ENCODE data around the gene SOX14. TPM values are rescaled to one million over a fixed set of nuclear protein-coding genes. Genes with fewer than 3 reads are reported as not detected.

The SOX14 gene
- total and polyA plus RNA-seq, 2 of the 4 experiments (the other 2 are of a cell fraction), result not detected

DNA sequence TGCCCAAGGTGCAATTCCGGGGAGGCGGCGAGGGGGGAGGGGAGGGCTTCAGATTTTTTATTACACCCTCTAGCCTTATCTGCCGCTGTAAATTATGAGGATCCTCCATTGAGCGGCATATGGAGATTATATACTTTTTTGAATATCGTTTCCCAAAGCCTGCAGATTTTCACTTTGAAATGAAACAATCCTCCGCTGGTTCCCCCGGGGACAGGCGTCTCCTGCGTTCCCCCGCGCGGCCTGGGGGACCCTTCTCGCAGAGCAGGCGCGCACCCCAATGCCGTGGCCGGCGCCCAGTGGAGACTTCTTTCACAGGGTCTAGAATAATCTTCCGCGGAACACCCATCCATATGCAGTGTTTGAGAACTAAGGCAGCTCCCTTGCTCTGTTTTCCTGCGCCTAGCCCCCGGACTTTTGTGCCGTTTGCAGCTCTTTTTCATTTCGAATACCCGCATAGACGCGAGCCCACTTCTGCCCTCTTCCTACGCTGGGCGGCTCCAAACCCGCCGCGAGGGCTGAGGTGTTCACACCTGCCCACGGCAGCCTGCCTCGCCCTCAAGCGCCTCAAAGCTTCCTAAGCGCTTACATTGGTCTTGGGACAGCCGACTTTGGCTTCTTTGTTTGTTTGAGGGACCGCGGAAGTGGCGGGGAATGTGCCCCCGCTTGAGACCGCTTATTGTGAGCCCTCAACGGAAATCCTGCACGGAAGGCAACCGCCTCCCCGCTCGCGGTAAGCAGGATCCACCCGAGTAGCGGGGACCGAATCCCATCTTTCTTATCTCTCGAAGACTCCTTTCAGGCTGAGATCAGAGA lies 7.5 kb downstream of the SOX14 start:
- H3K27me3 ChIP-seq (ENCODE audit: control insufficient read depth, insufficient read depth, low read length), result peaks cover 54% of the 10 kb centered on the region
- 5% methylated on average over 13 of the region's 53 CpGs; no CpG with 5 or more reads in 1 of the 2 experiments for WGBS, 2 experiments (ENCODE audit: extremely low coverage in 2 of 2, insufficient read length in 1 of 2)
- H3K27ac ChIP-seq (ENCODE audit: insufficient read depth, low read length), result no peak overlapping the region
- H4K8ac ChIP-seq (ENCODE audit: low read depth in 2 of 2, low read length in 2 of 2), result no peak overlapping the region
- no peaks in the 10 kb centered on the region for H3K4me1 ChIP-seq (ENCODE audit: control insufficient read depth, insufficient read depth, low read length)
- H3K9ac ChIP-seq (ENCODE audit: low read depth, low read length), result no peak overlapping the region
- no peak overlapping the region for H2BK15ac ChIP-seq (ENCODE audit: low read depth, low read length)
- DNase-seq, result no peak
- peak overlapping the region; percentile 59 for H2AFZ ChIP-seq (replicated peaks; ENCODE audit: low read length, poor library complexity)
- TF ChIP-seq, protein P1, sequence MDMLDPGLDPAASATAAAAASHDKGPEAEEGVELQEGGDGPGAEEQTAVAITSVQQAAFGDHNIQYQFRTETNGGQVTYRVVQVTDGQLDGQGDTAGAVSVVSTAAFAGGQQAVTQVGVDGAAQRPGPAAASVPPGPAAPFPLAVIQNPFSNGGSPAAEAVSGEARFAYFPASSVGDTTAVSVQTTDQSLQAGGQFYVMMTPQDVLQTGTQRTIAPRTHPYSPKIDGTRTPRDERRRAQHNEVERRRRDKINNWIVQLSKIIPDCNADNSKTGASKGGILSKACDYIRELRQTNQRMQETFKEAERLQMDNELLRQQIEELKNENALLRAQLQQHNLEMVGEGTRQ (IDR thresholded peaks at IDR 0.05; ENCODE audit: low read depth, low read length), result no peak
- TF ChIP-seq FOS (IDR thresholded peaks at IDR 0.05; ENCODE audit: low read depth, low read length) (no peak), CEBPB (IDR thresholded peaks at IDR 0.05; ENCODE audit: low read depth, low read length) (no peak), RFX5 (IDR thresholded peaks at IDR 0.05; ENCODE audit: low read depth, low read length) (no peak), MAFK (IDR thresholded peaks at IDR 0.05; ENCODE audit: low read depth, low read length) (no peak), CHD1 (IDR thresholded peaks at IDR 0.05; ENCODE audit: low read depth, low read length) (no peak), NFE2L2 (IDR thresholded peaks at IDR 0.05; ENCODE audit: low read depth, low read length) (no peak), RAD21 (IDR thresholded peaks at IDR 0.05; ENCODE audit: low read length) (no peak), RCOR1 (IDR thresholded peaks at IDR 0.05; ENCODE audit: insufficient replicate concordance, low read length) (no peak), BHLHE40 (IDR thresholded peaks at IDR 0.05; ENCODE audit: low read depth, low read length) (no peak), POLR2A (IDR thresholded peaks at IDR 0.05; ENCODE audit: low read depth, low read length) (no peak), MAZ (IDR thresholded peaks at IDR 0.05; ENCODE audit: borderline replicate concordance, low read depth, low read length) (no peak), MXI1 (IDR thresholded peaks at IDR 0.05; ENCODE audit: borderline replicate concordance, low read depth, low read length) (no peak), SMC3 (IDR thresholded peaks at IDR 0.05; ENCODE audit: low read depth, low read length) (no peak)
- TF ChIP-seq, protein P2, sequence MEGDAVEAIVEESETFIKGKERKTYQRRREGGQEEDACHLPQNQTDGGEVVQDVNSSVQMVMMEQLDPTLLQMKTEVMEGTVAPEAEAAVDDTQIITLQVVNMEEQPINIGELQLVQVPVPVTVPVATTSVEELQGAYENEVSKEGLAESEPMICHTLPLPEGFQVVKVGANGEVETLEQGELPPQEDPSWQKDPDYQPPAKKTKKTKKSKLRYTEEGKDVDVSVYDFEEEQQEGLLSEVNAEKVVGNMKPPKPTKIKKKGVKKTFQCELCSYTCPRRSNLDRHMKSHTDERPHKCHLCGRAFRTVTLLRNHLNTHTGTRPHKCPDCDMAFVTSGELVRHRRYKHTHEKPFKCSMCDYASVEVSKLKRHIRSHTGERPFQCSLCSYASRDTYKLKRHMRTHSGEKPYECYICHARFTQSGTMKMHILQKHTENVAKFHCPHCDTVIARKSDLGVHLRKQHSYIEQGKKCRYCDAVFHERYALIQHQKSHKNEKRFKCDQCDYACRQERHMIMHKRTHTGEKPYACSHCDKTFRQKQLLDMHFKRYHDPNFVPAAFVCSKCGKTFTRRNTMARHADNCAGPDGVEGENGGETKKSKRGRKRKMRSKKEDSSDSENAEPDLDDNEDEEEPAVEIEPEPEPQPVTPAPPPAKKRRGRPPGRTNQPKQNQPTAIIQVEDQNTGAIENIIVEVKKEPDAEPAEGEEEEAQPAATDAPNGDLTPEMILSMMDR (conservative IDR thresholded peaks at IDR 0.05; ENCODE audit: low read depth, low read length), result no peak
- no peaks in the 10 kb centered on the region for H3K79me1 ChIP-seq (ENCODE audit: low read depth in 1 of 2, low read length in 2 of 2)
- ATAC-seq (ENCODE audit: low read depth), result no peak
- H3K36me3 ChIP-seq (ENCODE audit: control insufficient read depth, insufficient read depth, low read length), result no peaks in the 10 kb centered on the region
- H2AK9ac ChIP-seq (replicated peaks; ENCODE audit: low read depth, low read length, poor library complexity), result no peak overlapping the region
- no peak overlapping the region for H2AK5ac ChIP-seq (ENCODE audit: low read depth, low read length)
- no peak overlapping the region for H3K56ac ChIP-seq (ENCODE audit: extremely low read depth, insufficient read depth, low read length)
- no peak overlapping the region for H3K4ac ChIP-seq (ENCODE audit: low read depth, low read length)
- in situ Hi-C loops (cut with MboI; ENCODE audit: low sequenced_read_pairs) (no loop called here), intact Hi-C loops (cut with micrococcal nuclease) (no loop called here), dilution Hi-C loops (cut with HindIII; ENCODE audit: low sequenced_read_pairs, unreplicated experiment) (no loop called here)
- H4K91ac ChIP-seq (ENCODE audit: insufficient read depth, low read depth, low read length), result no peak overlapping the region
- no peak overlapping the region for H2BK120ac ChIP-seq (ENCODE audit: low read depth, low read length)
- H4K20me1 ChIP-seq (ENCODE audit: insufficient read depth, low read length), result no peaks in the 10 kb centered on the region
- H3K4me2 ChIP-seq (ENCODE audit: low read depth, low read length), result no peak overlapping the region
- no peak overlapping the region for H3K14ac ChIP-seq (replicated peaks; ENCODE audit: low read depth, low read length)
- H3K4me3 ChIP-seq (ENCODE audit: insufficient read depth, low read depth, low read length), result no peak overlapping the region
- H4K5ac ChIP-seq (ENCODE audit: low read depth, low read length), result no peak overlapping the region
- ChIA-PET CTCF (no interaction called here), POLR2A (ENCODE audit: unreplicated experiment) (no interaction called here)
- H3K9me3 ChIP-seq (ENCODE audit: control insufficient read depth, insufficient read depth, low read length), result no peaks in the 10 kb centered on the region
- no peak overlapping the region for H2BK20ac ChIP-seq (ENCODE audit: low read depth, low read length)
- no TSS peak for BruUV-seq (replicated peaks)
- no peak overlapping the region for H3K23ac ChIP-seq (ENCODE audit: low read depth, low read length)
- H3K9me1 ChIP-seq (ENCODE audit: insufficient read depth, low read length), result no peaks in the 10 kb centered on the region
- H3K18ac ChIP-seq (ENCODE audit: low read depth, low read length), result no peak overlapping the region
- no peak overlapping the region for H2BK5ac ChIP-seq (ENCODE audit: low read depth, low read length, poor library complexity, severe bottlenecking)

Measured in IMR-90 (cell line).